ENCODE results near the gene PARD3B.

Gene PARD3B

DNA sequence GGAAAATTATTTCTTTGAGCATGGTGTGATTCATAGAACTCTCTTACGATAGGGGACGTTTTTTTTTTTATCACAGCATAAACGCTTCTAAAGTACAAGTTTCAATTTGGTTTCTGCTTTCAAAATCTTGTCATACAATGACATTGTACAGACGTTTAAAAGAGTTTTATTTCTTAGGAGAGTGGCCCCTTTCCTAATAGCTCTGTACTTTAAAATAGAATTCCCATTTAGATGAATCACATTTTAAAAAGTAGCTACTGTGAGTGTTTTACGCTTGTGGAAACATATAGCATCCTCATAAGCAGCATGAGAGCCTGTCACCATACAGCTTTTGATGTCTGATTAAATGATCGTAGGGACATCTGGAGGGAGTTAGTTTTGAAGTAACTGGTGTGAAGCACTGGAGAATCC lies 510.9 kb downstream of the PARD3B start:
- DNase-seq (ENCODE audit: low spot score), result no peak

DNA sequence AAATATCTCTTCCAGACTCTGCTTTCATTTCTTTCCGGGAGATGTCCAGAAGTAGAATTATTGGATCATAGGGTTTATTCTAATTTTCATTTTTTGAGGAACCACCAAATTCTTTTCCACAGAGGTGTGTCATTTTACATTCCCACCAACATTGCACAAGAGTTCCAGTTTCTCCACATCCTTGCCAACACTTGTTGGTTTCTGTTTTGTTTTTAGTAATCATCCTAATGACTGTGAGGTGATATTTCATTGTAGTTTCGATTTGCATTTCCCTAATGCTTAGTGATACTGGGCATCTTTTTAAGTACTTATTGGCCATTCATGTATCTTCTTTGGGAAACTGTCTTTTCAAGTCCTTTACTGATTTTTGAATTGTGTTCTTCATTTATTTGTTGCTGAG lies 513.1 kb downstream of the PARD3B start:
- no peak for DNase-seq (ENCODE audit: low spot score)

DNA sequence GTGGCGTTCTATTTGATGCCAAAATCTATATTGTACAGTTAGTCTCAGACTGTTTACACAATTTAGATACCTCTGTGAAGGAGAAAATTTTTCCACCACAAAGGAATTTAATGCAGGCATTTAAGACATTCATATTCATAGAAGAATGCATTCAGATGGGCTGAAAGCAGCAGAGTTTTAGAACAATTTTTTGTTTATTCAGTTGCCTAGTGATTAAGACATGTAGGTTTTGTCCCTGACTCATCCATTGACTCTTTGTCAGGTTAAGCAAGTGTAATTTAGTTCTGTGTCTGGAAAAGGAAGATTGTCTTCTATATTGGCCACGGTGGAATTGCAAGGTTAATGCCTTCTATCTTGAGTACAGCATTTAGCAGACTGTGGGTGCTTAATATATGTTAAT lies 515.0 kb downstream of the PARD3B start:
- DNase-seq (ENCODE audit: low spot score), result no peak

DNA sequence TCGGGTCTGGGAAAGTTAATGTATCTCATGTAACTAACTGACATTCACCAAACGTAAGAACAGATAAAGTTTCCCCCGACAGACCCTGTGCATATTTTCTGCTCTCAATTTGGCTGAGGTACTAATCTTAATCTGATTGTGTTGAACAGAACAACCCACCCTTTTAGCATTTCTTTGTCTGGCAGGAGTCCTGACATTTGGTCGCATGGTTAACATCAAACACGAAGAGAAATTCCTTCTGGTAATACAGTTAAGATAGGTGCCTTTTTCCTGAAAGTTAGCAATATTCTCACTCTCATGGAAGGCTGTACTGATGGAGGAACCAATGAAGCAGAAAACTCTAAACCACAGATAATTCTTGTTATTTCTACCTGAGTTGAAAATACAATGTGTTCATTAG lies 520.8 kb downstream of the PARD3B start:
- DNase-seq (ENCODE audit: low spot score), result no peak

DNA sequence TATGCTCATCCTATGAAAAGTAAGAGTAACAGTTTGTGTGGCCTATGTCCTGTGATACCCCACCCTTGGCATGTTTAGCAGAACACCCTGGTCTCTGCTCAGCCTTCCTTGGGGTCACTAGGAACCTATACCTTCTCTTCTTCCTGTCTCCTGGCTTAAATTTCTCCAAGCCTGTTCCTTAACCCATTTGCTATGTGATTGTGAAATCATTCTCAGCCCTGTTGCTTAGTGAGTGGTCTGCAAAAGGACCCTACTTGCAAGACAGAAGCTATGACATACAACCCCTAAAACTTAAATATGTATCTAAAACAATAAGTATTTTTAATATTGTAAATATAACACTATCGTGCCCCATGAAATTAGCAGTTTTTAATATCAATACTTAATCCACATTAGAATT lies 524.7 kb downstream of the PARD3B start:
- no peak for DNase-seq (ENCODE audit: low spot score)

DNA sequence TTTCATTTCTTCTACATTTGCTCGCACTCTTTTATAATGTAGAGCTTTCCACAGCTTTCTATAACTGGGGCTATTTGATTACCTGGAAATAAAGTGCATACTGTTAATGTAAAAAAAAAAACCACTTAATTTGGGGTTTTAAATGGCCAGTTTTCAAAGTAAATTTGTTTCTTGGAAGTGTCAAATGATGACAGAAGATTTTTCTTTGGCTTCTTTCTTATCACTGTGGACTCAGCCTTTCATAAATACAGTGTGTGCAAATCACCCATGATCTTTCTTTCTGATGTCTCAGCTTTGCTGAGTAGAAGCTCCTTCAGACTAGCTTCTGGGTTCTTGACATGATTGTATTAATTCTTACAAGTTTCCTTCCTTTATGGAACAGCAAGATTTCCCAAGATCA lies 525.6 kb downstream of the PARD3B start:
- no peak for DNase-seq (ENCODE audit: low spot score)

DNA sequence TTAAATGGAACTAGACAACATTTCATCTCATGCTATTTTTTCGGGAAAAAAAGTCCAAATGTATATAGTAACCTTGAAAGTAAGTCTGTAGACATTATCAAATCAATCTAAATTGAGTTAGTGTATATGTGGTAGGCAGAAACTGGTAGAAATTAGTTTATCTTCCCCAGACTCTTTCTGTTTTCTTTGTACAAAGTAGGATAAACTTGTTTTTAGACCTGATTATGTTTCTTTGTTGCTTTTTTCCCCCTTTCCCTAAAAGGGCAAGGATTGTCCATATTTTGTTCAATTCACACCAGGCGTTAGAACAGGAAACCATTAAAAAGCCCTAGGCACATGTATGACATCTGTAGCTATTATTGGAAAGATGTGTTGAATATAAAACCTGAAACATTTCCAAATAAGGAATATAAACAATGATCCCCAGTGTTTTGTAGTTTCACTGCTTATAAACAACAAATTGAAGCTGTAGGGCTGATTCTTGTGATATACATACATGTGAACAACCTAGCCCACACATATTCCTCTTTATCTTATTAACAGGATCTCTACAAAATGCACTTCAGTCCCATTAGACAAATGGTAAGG lies 528.3 kb downstream of the PARD3B start:
- no peak for DNase-seq (ENCODE audit: low spot score)

DNA sequence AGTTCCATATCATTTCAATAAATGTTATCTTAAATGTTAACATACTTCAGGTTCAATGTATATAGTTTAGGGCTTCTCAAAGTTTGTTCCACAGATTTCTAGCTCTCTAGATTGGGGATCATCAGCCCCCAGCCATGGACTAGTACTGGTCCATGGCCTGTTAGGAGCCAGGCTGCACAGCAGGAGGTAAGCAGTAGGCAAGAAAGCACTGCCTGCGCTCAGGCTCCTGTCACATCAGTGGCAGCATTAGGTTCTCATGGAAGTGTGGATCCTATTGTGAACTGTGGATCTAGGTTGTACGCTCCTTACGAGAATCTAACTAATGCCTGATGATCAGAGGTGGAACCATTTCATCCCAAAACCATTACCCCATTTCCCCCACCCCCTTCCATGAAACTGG lies 531.1 kb downstream of the PARD3B start:
- no peak for DNase-seq (ENCODE audit: low spot score)

DNA sequence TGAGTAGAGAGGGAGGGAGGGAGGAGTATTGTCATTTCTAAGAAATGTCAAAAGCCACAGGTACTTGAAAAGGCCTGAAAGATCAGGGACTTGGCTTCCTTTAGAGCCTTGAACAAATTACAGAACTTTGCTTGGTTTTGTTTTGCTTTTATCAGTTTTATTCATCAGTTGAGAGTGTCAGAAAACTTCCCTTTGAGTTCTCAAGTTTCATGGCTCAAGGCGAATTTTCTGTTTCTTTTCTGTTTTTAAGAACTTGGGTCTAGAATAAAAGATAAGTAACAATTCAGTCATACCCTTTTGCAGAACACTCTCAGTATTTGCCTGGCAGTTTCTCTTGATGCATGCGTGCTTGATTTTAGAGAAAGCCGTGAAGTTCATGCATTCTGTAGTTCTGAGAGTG lies 531.9 kb downstream of the PARD3B start:
- no peak for DNase-seq (ENCODE audit: low spot score)

DNA sequence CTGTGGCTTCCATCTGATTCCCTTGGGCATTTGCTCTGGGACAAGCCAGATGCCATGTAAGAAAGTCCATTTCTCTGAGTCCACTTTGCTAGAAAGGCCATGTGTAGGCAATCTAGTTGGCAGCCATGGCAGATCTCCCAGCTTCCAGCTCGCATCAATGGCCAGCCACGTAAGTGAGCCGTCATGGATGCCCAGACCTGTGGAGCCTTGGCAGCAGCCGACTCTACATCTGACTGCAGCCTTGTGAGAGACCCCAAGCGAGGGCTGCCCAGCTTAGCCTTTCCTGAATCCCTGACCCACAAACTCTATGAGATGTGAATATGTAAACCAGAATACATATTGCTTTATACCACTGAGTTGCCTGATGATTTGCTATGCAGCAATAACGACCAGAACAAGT lies 533.5 kb downstream of the PARD3B start:
- no peak for DNase-seq (ENCODE audit: low spot score)

DNA sequence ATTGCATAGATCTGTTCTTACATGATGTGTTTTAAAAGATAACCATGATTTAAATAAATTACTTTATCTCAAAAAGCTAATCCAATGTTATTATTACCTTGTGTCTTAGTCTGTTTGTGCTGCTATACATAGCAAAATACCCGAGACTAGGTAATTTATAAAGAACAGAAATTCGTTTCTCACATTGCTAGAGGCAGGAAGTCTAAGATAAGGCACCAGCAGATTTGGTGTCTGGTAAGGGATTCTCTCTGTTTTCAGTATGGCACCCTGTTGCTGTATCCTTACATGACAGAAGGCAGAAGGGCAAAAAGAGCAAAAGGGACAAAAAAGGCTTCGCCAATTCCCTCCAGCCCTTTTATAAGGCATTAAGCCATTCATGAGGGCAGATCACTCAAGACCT lies 533.9 kb downstream of the PARD3B start:
- no peak for DNase-seq (ENCODE audit: low spot score)

DNA sequence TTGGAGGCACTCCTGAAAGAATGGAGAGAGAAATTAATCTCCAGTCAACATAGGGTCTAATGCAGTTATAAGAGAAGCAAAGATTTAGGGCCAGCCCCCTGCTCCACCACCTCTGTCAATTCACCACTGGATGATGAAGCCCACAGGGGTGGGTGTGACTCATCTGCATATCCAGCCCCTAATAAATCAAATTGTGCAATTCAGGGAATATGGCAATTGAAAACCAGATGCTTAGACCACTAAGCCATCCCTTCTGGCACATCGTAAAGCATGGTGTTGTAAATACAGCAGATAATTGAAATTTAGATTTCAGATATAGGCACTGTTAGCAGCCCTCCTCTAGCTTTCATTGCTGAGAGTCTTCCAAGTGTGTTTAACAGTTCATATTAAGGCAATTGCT lies 541.4 kb downstream of the PARD3B start:
- DNase-seq (ENCODE audit: low spot score), result peak; percentile 7

DNA sequence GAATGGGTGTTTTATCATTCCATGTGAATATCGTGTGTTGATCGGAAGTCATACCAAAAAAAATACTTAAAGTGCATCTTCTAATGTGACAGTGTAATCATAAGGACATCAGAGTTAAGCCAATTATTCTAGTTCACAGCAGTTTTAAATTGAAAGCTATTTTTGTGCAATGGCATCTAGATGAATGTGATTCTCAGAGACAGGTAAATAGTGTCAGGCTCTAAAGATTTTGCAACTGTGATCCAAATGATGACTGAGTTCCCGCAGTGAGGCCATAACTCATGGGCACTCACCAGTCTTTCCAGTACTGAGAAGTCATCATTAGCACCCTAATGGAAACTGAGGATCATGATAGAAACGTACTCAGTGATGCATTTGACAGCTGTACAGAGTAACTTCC lies 542.6 kb downstream of the PARD3B start:
- DNase-seq (ENCODE audit: low spot score), result no peak

DNA sequence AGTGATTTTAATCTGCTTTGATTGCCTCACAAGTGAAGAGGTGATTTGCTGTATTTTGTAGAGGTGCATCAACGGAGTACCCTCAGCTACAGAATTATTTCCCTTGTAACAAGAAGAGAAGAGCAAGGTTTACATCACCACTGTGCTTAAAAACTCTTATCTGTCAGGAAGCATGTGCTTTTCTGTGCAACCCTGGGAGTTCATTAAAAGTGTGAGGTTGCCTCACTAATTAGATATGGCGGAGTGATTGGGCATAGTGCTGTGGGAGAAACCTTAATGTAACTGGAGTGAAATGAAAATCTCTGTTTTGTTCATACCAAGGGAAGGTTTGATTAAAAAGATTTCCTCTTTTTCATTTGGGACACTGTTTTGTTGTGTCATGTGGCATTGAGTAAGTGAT lies 544.7 kb downstream of the PARD3B start:
- no peak for DNase-seq (ENCODE audit: low spot score)

DNA sequence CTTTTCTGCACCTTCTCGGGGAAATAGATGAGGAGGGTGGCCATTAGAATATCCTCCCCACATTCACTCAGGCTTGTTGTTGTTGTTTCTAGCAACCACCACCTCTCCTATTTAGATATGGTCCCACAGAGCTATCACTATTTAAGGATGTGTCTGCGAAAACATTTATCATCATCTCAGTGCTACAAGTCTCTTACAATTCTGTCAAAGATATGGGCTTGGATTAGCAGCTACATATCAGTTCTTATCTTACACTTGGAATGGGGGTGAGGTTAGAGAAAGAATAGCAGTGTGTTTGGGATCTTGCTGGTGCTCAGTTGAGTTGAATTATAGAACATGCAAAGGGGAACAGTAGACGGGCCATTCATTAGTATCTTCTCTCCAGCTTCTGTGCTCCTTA lies 546.1 kb downstream of the PARD3B start:
- no peak for DNase-seq (ENCODE audit: low spot score)

DNA sequence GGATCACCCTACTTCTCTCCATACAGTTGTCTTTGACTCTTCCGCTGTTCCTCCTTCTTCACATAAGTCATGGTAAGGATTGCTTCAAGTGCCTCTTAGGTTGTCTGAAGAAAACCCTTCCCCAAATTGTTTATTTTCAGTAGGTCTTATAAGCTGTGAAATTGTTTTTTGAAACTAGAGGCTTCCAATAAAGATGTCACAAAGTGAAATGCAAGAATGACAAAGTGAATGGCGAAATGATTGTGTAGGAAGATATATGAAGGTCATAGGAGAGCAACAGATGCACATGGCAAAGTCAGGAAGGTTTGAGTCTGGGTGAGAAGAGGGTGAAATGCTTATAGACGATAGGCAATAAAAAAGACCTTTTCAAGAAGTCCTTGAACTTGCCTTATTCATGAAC lies 548.8 kb downstream of the PARD3B start:
- no peak for DNase-seq (ENCODE audit: low spot score)

DNA sequence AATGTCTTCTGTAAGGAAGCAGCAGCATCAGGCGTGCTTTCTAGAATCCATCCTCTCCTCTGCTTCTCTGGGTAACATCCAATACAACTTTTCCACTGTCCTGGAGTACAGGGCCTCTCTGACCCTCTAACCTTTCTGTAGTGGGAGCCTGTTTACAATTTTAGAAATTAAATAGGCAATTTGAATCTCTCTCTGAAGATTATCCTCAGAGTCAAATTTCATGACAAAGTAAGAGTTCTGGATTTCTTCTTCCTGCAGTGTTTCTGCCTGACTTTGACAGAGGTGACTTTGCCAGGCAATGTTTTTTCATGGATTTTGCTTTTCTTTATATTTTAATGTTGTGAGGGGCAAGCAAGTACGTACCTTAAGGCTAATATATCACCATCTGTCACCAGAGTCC lies 558.4 kb downstream of the PARD3B start:
- DNase-seq (ENCODE audit: low spot score), result no peak

DNA sequence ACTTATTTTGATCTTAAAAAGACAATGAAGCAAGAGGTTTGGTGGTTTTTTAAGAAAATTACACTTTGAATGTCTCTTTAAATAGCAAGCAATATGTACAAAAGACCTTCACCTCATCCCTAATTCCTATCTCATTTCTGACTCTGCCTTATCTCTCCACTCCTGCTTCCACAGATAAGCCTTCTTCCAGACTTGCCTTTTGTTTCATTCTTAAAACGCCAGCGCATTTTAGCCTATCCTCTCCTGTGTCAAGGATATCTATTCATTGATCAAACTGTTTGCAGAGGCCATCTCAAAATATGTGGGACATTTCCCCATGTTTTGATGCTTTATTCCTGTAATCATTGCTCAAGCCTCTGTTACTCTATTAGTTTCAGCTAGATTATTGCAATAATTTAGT lies 562.5 kb downstream of the PARD3B start:
- DNase-seq (ENCODE audit: low spot score), result no peak

DNA sequence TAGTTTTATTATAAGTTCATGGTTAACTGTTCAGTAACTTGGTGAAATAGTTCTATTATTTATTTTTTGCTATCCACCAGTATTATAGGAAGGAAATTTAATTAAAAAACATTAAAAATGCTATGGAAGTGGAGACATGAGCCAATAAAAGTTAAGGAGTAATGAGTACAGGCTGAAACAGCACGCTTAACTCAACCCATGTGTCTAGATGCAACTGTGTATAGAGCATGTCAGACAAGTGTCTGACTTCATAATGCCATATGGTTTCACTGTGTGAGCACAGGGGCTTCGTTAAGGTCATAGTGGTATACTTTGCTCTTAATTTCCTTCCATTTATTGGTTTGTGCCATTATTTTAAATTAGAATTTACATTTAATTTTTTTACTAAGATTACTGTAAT lies 570.2 kb downstream of the PARD3B start:
- DNase-seq (ENCODE audit: low spot score), result no peak

DNA sequence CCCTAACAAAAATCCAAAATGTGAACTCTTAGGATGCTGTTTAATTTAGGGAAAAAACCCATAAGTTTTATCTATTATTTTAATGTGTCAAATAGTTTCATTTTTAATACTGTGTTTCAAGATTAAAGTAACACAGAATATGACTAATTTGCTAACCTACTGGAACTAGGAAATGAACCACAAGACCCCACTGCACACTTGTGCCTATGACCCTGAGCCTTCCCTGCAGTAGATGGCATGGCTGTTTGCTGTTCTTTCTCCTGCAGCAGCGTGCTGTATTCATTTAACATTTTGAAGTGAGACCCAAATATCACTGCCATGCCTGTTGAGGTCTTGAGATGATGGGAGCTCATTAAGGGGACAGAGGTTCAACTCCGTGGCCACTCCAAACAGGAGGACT lies 571.9 kb downstream of the PARD3B start:
- no peak for DNase-seq (ENCODE audit: low spot score)

DNA sequence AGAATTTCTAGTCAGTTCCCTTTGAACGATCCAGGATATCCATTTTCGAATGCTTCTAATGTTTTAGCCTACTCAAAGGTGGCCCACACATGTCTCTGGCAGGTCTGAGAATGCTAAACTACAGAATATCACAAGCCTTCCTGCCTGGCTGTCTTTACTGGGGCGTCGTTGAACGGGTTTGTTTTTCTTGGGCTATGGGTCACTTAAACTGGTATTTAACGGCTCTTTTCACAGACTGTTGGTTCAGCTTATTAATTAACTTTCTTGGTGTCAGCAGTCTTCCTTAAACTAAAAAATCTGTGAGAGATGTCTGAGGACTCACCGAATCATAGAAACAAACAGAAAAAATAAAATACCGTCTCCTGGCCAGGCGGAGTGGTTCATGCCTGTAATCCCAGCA lies 573.9 kb downstream of the PARD3B start:
- no peak for DNase-seq (ENCODE audit: low spot score)

DNA sequence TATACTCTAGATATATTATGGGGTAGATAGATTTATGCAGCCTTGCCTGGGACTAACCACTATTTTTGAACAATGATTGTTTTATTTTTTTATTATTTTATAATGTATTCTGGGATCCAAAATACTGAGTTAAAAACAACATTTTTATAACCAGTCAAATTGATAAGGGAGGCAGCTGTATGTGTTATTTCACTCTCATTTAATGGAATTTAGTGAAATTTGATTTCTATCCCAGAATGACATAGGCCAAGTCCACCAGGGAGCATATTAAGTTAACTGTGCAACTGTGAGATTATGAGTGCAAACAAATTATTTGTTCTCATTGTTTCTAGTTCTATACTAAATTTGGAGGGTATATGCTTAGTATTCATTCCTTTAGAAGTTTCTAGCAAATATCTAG lies 583.5 kb downstream of the PARD3B start:
- DNase-seq (ENCODE audit: low spot score), result no peak

DNA sequence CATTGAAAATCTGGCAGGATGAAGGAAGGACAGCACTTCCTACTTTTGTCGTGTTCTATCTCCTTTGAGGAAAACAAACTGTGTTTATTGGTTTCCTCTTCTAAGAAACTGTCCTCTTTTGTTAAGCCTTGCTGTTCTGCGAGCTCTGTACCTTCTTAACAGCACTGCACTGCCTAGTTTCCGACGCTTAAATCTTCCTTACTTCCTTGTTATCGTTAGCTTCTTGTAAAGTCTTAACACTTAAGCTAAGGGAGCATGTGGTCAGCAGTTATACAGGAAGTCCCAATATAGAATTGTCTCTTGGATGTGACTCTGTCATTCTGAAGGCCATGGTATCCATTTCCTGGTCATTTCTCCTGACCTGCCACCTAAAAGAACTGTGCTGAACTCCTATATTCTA lies 584.3 kb downstream of the PARD3B start:
- DNase-seq (ENCODE audit: low spot score), result no peak

DNA sequence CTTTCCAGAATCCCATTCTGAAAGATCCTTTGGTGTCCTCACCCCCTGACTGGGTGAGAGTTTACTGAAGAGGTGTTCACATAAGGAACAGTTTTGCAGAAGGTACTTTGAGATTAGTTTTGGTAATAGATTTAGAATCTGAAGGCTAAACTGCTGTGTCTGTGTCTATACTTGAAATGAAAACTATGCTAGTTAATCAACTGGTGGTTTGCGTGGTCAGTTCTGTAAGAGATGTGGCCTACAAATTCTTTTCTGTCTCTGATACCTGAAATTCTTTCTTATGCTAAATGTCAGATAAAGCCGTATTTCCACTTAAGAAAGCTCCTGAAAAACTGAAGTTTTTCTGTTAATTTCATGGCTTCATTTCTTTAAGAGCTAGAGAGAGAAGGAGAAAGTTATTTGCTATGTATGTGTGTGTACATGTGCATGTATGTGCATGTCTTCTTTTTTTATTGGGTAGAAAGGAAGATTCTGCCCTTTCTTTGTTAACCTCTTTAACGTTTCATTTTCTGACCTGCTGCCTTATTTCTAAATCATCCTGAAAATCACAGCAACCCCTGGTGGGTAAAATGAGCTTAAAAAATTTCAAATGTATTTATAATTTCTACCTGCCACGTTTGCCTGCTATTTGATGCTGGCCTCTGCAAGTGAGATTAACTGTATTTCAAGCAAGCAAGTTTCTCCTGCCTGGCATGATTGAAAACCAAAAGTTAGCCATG lies 585.0 kb downstream of the PARD3B start:
- no peak for DNase-seq (ENCODE audit: low spot score)
